Esophagus squamous epithelium (tissue), 4 donors: ENCODE results near the gene TIFAB.

Experiments
- POLR2A ChIP-seq, 4 donors: fragments of 450-650 bp; IDR thresholded peaks; one replicate each; pipeline ENCODE4 v1.6.1; 2017; ENCODE audit warnings: antibody characterized with exemption in 4 of 4, mild to moderate bottlenecking in 4 of 4, moderate library complexity in 3 of 4
- TF ChIP-seq, protein P1 (sequence below), 6 experiments: fragments of 450-650 bp in 4 of 6; fragments of 200-600 bp in 2 of 6; sonication (generic) in 2 of 6; IDR thresholded peaks; one replicate each; pipeline ENCODE4 v1.5.1; 2016 to 2019; ENCODE audit warnings: antibody characterized with exemption in 6 of 6, mild to moderate bottlenecking in 4 of 6, moderate library complexity in 4 of 6

DNA sequence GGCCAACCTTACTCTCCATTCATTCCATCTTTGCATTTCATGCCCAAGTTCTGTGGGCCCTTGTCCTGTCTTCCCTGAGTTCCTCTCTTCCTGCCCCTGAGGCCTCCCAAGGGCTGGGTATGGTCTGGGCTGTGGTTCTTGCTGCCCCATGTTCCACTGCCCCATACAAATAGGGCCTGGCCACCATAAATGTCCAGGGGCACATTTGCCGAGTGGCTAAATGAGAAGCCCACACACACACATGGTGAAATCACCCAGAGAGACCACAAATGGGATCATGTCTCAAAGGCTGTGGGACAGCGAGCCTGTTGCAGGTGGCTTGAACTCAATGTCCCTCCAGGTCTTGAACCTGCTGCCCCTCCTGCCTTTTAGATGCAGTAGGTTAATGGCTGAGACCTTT, 1.2 kb downstream of the TIFAB start:
- TF ChIP-seq, protein P1, sequence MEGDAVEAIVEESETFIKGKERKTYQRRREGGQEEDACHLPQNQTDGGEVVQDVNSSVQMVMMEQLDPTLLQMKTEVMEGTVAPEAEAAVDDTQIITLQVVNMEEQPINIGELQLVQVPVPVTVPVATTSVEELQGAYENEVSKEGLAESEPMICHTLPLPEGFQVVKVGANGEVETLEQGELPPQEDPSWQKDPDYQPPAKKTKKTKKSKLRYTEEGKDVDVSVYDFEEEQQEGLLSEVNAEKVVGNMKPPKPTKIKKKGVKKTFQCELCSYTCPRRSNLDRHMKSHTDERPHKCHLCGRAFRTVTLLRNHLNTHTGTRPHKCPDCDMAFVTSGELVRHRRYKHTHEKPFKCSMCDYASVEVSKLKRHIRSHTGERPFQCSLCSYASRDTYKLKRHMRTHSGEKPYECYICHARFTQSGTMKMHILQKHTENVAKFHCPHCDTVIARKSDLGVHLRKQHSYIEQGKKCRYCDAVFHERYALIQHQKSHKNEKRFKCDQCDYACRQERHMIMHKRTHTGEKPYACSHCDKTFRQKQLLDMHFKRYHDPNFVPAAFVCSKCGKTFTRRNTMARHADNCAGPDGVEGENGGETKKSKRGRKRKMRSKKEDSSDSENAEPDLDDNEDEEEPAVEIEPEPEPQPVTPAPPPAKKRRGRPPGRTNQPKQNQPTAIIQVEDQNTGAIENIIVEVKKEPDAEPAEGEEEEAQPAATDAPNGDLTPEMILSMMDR (IDR thresholded peaks at IDR 0.05): no peak
- no peak for TF ChIP-seq POLR2A (IDR thresholded peaks at IDR 0.05)
